ENCODE measurements around the gene ANGPT4. TPM values are rescaled to one million over a fixed set of nuclear protein-coding genes. Genes with fewer than 3 reads are reported as not detected.

ANGPT4 gene
- total and polyA plus RNA-seq, 2 of the 8 experiments (the other 6 are each of a cell fraction or from before 2014, with no cell fraction given), result 0.07 to 0.33 TPM

DNA sequence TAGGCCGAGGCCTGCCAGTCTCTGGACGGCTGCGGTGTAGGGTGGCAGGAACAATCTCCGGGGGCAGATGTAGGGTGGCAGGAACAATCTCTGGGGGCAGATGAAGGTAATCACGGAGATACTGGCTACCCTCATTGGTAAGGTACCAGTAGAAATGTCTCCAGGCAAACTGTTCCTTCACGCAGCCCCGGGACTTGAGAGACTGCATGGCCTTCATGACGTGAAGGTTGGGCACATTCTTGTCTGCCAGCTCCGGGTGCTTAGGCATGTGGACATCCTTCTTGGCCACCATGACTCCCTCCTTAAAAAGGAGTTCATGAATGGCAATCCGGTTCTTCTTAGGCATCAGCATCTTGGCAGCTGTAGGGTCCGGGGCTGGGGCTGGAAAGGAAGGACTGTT is 76.5 kb downstream of the ANGPT4 start:
- Histone ChIP-seq H3K4ac (replicated peaks; ENCODE audit: insufficient read length, low read depth, low read length) (no peak overlapping the region), H3K4me3 (ENCODE audit: extremely low read depth in 1 of 4, insufficient read depth in 2 of 4, low read depth in 3 of 4, low read length in 4 of 4) (no peak overlapping the region), H3K9me3 (ENCODE audit: insufficient read depth in 2 of 2, low read depth in 1 of 2, low read length in 1 of 2) (no peaks in the 10 kb centered on the region), H2BK12ac (ENCODE audit: low read depth, low read length) (no peak overlapping the region), H4K8ac (ENCODE audit: extremely low read depth, insufficient read depth, low read length) (no peak overlapping the region), H4K20me1 (replicated peaks in 1 of 2; ENCODE audit: control insufficient read depth in 1 of 2, insufficient read depth in 2 of 2, low read length in 2 of 2) (peaks cover 2 to 7% of the 10 kb centered on the region in 2 experiments), H3K23ac (ENCODE audit: insufficient read length) (no peak overlapping the region), H3K27me3 (replicated peaks in 1 of 4; ENCODE audit: control insufficient read depth in 3 of 4, extremely low read depth in 1 of 4, insufficient read depth in 3 of 4, low read length in 3 of 4) (peaks cover 0 to 31% (median 25%) of the 10 kb centered on the region in 4 experiments; a peak in 6 of 7 replicates), H2AFZ (ENCODE audit: low read length) (no peak overlapping the region), H4K5ac (ENCODE audit: insufficient read length, low read depth, low read length) (no peak overlapping the region), H3K79me2 (ENCODE audit: control insufficient read depth in 1 of 2, insufficient read depth in 2 of 2, low read length in 2 of 2) (no peaks in the 10 kb centered on the region), H2BK5ac (ENCODE audit: low read depth, low read length) (no peak overlapping the region), H3K18ac (ENCODE audit: extremely low read depth, low read length) (no peak overlapping the region), H2BK20ac (ENCODE audit: low read length) (no peak overlapping the region), H2BK15ac (ENCODE audit: low read length) (no peak overlapping the region), H3K9ac (replicated peaks in 1 of 4; ENCODE audit: extremely low read depth in 1 of 4, low read depth in 3 of 4, low read length in 3 of 4) (no peak overlapping the region), H3K23me2 (ENCODE audit: low read depth, low read length) (peaks cover 15% of the 10 kb centered on the region; the same call in 1 of the 2 replicates), H3K14ac (ENCODE audit: insufficient read length) (no peak overlapping the region), H3K27ac (ENCODE audit: low read depth, low read length) (no peak overlapping the region), H3K4me2 (ENCODE audit: insufficient read depth in 1 of 2, low read depth in 2 of 2, low read length in 2 of 2) (no peak overlapping the region), H2AK5ac (ENCODE audit: low read depth, low read length) (no peak overlapping the region), H2BK120ac (replicated peaks; ENCODE audit: low read depth, low read length) (no peak overlapping the region), H3K4me1 (replicated peaks in 1 of 4; ENCODE audit: control insufficient read depth in 3 of 4, insufficient read depth in 4 of 4, low read length in 3 of 4) (peaks cover 3 to 17% (median 10%) of the 10 kb centered on the region in 4 experiments), H3K79me1 (ENCODE audit: low read depth, low read length) (no peaks in the 10 kb centered on the region), H3K36me3 (ENCODE audit: control insufficient read depth in 2 of 4, insufficient read depth in 4 of 4, low read length in 3 of 4) (no peaks in the 10 kb centered on the region), H3K56ac (replicated peaks; ENCODE audit: insufficient read length, low read depth, low read length) (no peak overlapping the region), H4K91ac (replicated peaks; ENCODE audit: insufficient read length, low read length) (no peak overlapping the region)
- CTCF ChIA-PET (ENCODE audit: partially characterized antibody), result interaction anchor here (0.7 to 2.0 kb wide), 3 partner anchors 34 to 118 kb away, joined by 3 to 6 read pairs (median 4); no protein-coding TSS in a partner anchor
- DNase-seq (ENCODE audit: low read depth in 1 of 2, low spot score in 2 of 2) (no peak), FAIRE-seq (no peak)
- POLR2A ChIA-PET (ENCODE audit: partially characterized antibody), result no interaction called here
- WGBS, 2 experiments (ENCODE audit: extremely low coverage in 1 of 2, insufficient coverage in 1 of 2, insufficient read length in 1 of 2, insufficient replicate concordance in 2 of 2, low coverage in 1 of 2, low lambda C conversion rate in 2 of 2, missing lambda C conversion rate in 1 of 2), result 89% methylated on average over 11 of the region's 11 CpGs; no CpG with 5 or more reads in 1 of the 2 experiments
- TF ChIP-seq JUND (IDR thresholded peaks at IDR 0.05; ENCODE audit: low read length) (no peak), EP300 (IDR thresholded peaks at IDR 0.05; ENCODE audit: borderline replicate concordance in 1 of 2, low read depth in 2 of 2, low read length in 2 of 2) (no peak), CEBPB (IDR thresholded peaks at IDR 0.05; ENCODE audit: low read depth, low read length) (no peak), CBX8 (IDR thresholded peaks at IDR 0.05; ENCODE audit: borderline replicate concordance, low read depth, low read length) (no peak), FOSL1 (IDR thresholded peaks at IDR 0.05; ENCODE audit: insufficient read depth, low read depth, low read length) (no peak), YY1 (IDR thresholded peaks at IDR 0.05; ENCODE audit: low read depth, low read length) (no peak), RAD21 (IDR thresholded peaks at IDR 0.05 in 1 of 2, conservative IDR thresholded peaks at IDR 0.05 in 1 of 2; ENCODE audit: low read depth in 2 of 2, low read length in 2 of 2) (no peak), BRCA1 (IDR thresholded peaks at IDR 0.05; ENCODE audit: low read depth, low read length) (no peak), POLR2AphosphoS5 (IDR thresholded peaks at IDR 0.05; ENCODE audit: low read depth, low read length) (no peak)
